Gastroesophageal sphincter (tissue), 4 donors: ENCODE data around the gene BROX. TPM values are rescaled to one million over a fixed set of nuclear protein-coding genes. Genes with fewer than 3 reads are reported as not detected.

Experiments
- ATAC-seq: fragments of 150-250 bp; one replicate; pipeline ENCODE4 v1.9.1; 2016; ENCODE audit warnings: mild to moderate bottlenecking, moderate library complexity
- H3K27ac ChIP-seq, 4 donors: fragments of 200-600 bp; sonication (generic) in 3 of 4; 1 replicate in 3 of 4; 2 replicates in 1 of 4; pipeline ENCODE4 v1.5.1; 2016 to 2019
- H3K27me3 ChIP-seq: fragments of 200-600 bp; sonication (generic); one replicate; pipeline ENCODE4 v1.5.1; 2019
- H3K36me3 ChIP-seq, 2 donors: fragments of 200-600 bp; sonication (generic); one replicate each; pipeline ENCODE4 v1.5.1; 2019; ENCODE audit warnings: control low read depth in 1 of 2
- H3K4me1 ChIP-seq, 3 donors: fragments of 200-600 bp; sonication (generic); 1 replicate in 2 of 3; 2 replicates in 1 of 3; pipeline ENCODE4 v1.5.1; 2016 to 2019; ENCODE audit warnings: control low read depth in 2 of 3
- H3K4me3 ChIP-seq, 2 donors: fragments of 200-600 bp; sonication (generic); one replicate each; pipeline ENCODE4 v1.5.1; 2019; ENCODE audit warnings: mild to moderate bottlenecking in 1 of 2, moderate library complexity in 1 of 2
- H3K9me3 ChIP-seq, 3 donors: fragments of 200-600 bp; sonication (generic); one replicate each; pipeline ENCODE4 v1.5.1; 2017 to 2019; ENCODE audit warnings: control low read depth in 2 of 3
- EP300 ChIP-seq: sonication (generic); formaldehyde crosslinking; IDR thresholded peaks from one replicate; pipeline ENCODE4 v1.6.1; 2017; ENCODE audit warnings: antibody characterized with exemption, mild to moderate bottlenecking
- POLR2A ChIP-seq, 2 donors: fragments of 450-650 bp; IDR thresholded peaks; one replicate each; pipeline ENCODE4 v1.6.1; 2017; ENCODE audit warnings: antibody characterized with exemption in 2 of 2, mild to moderate bottlenecking in 2 of 2, moderate library complexity in 1 of 2
- POLR2AphosphoS5 ChIP-seq: sonication (generic); formaldehyde crosslinking; IDR thresholded peaks from one replicate; pipeline ENCODE4 v1.6.1; 2017; ENCODE audit warnings: antibody characterized with exemption
- WGBS, 2 donors: methylation state at CpG; one replicate each; pipeline ENCODE4 v1.1.5; 2018; ENCODE audit warnings: low coverage in 1 of 2; 5-methylcytosine and 5-hydroxymethylcytosine counted together
- total RNA-seq, 4 donors: library from RNA; depleted of rRNA; stranded (reverse); fragments of >200 nt; gene quantifications; one replicate each; pipeline ENCODE4 v1.1.0, GENCODE V29; 2016
- TF ChIP-seq, protein P1 (sequence below), 4 experiments: fragments of 200-600 bp in 2 of 4; fragments of 450-650 bp in 2 of 4; sonication (generic) in 1 of 4; IDR thresholded peaks; one replicate each; pipeline ENCODE4 v1.5.1; 2017 to 2019; ENCODE audit warnings: antibody characterized with exemption in 4 of 4, mild to moderate bottlenecking in 2 of 4, moderate library complexity in 2 of 4

BROX gene
- total RNA-seq, 4 donors from 2014 or later = 41.3 to 111 (median 63.2) TPM

- ATAC-seq = no peak
- TF ChIP-seq POLR2A (IDR thresholded peaks at IDR 0.05) (no peak), POLR2AphosphoS5 (no peak), EP300 (no peak)
- TF ChIP-seq, protein P1, sequence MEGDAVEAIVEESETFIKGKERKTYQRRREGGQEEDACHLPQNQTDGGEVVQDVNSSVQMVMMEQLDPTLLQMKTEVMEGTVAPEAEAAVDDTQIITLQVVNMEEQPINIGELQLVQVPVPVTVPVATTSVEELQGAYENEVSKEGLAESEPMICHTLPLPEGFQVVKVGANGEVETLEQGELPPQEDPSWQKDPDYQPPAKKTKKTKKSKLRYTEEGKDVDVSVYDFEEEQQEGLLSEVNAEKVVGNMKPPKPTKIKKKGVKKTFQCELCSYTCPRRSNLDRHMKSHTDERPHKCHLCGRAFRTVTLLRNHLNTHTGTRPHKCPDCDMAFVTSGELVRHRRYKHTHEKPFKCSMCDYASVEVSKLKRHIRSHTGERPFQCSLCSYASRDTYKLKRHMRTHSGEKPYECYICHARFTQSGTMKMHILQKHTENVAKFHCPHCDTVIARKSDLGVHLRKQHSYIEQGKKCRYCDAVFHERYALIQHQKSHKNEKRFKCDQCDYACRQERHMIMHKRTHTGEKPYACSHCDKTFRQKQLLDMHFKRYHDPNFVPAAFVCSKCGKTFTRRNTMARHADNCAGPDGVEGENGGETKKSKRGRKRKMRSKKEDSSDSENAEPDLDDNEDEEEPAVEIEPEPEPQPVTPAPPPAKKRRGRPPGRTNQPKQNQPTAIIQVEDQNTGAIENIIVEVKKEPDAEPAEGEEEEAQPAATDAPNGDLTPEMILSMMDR (IDR thresholded peaks at IDR 0.05) = no peak
- Histone ChIP-seq H3K9me3 (no peaks in the 10 kb centered on the region), H3K4me1 (peaks cover 0 to 6% (median 0%) of the 10 kb centered on the region in 3 donors), H3K27ac (no peak overlapping the region), H3K4me3 (no peak overlapping the region), H3K36me3 (peaks cover 2 to 52% of the 10 kb centered on the region in 2 donors), H3K27me3 (no peaks in the 10 kb centered on the region)
- 84 to 100% methylated on average over 1 to 2 of the region's 2 CpGs for WGBS, 2 donors
Observed at GRCh38 chr1:222697203-222697602, 15.2 kb upstream of the BROX start.

- Histone ChIP-seq H3K27ac (peak overlapping the region in 1 of 4 donors; percentile 29), H3K27me3 (no peaks in the 10 kb centered on the region), H3K36me3 (peaks cover 2 to 52% of the 10 kb centered on the region in 2 donors), H3K9me3 (no peaks in the 10 kb centered on the region), H3K4me3 (no peak overlapping the region), H3K4me1 (peaks cover 0 to 6% (median 0%) of the 10 kb centered on the region in 3 donors)
- TF ChIP-seq POLR2A (IDR thresholded peaks at IDR 0.05) (no peak), POLR2AphosphoS5 (no peak), EP300 (no peak)
- TF ChIP-seq, protein P1 (IDR thresholded peaks at IDR 0.05) = no peak
- no peak for ATAC-seq
- WGBS, 2 donors = 72 to 77% methylated on average over 2 of the region's 2 CpGs
Observed at GRCh38 chr1:222697826-222698225, 14.5 kb upstream of the BROX start.

- WGBS, 2 donors = 17 to 88% methylated on average over 1 to 4 of the region's 4 CpGs
- Histone ChIP-seq H3K27me3 (no peaks in the 10 kb centered on the region), H3K4me3 (no peak overlapping the region), H3K4me1 (peaks cover 0 to 6% (median 0%) of the 10 kb centered on the region in 3 donors), H3K27ac (no peak overlapping the region), H3K9me3 (no peaks in the 10 kb centered on the region), H3K36me3 (peaks cover 2 to 42% of the 10 kb centered on the region in 2 donors)
- no peak for ATAC-seq
- no peak for TF ChIP-seq EP300
- no peak for TF ChIP-seq POLR2AphosphoS5
- TF ChIP-seq, protein P1 (IDR thresholded peaks at IDR 0.05) = no peak
- TF ChIP-seq POLR2A (IDR thresholded peaks at IDR 0.05) = no peak
Observed at GRCh38 chr1:222702210-222702609, 10.2 kb upstream of the BROX start.

DNA sequence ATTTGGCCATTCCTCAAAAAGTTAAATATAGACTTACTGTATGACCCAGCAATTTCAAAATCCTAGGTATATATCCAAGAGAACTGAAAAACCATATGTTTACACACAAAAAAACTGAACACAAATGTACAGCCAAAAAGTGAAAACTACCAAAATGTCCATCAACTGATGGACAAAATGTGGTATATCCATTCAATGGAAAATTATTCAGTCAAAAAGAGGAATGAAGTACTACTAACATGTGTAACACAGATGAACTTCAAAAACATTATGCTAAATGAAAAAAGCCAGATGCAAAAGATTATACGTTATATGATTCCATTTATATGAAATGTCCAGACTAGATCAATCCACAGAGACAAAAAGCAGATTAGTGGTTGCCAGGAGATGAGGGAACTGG lies 8.1 kb upstream of the BROX start:
- Histone ChIP-seq H3K27ac (no peak overlapping the region), H3K4me1 (peaks cover 0 to 13% (median 3%) of the 10 kb centered on the region in 3 donors), H3K4me3 (no peak overlapping the region), H3K36me3 (peaks cover 2 to 36% of the 10 kb centered on the region in 2 donors), H3K27me3 (no peaks in the 10 kb centered on the region), H3K9me3 (no peaks in the 10 kb centered on the region)
- 76 to 91% methylated on average over 1 of the region's 1 CpG for WGBS, 2 donors
- ATAC-seq = no peak
- no peak for TF ChIP-seq EP300
- no peak for TF ChIP-seq POLR2A (IDR thresholded peaks at IDR 0.05)
- TF ChIP-seq, protein P1 (IDR thresholded peaks at IDR 0.05) = no peak
- TF ChIP-seq POLR2AphosphoS5 = no peak

GRCh38 chr1:222706815-222707214 lies 5.5 kb upstream of the BROX start:
- 84 to 90% methylated on average over 2 to 3 of the region's 4 CpGs for WGBS, 2 donors
- Histone ChIP-seq H3K9me3 (no peaks in the 10 kb centered on the region), H3K27me3 (no peaks in the 10 kb centered on the region), H3K4me1 (peaks cover 0 to 34% (median 17%) of the 10 kb centered on the region in 3 donors), H3K4me3 (no peak overlapping the region), H3K27ac (no peak overlapping the region), H3K36me3 (peaks cover under 1 to 10% of the 10 kb centered on the region in 2 donors)
- TF ChIP-seq EP300 = no peak
- TF ChIP-seq, protein P1 (IDR thresholded peaks at IDR 0.05) = peak in 1 of 4 experiments; percentile 8
- ATAC-seq = no peak
